GM18517 (cell line): ENCODE data around the gene INPP4B.
A peak's percentile ranks its signal among the peaks of the same experiment; 100 is the strongest.

ENCODE experiments used
- ATAC-seq: cut with Tn5 transposase; IDR thresholded peaks from one replicate; pipeline ENCODE4 v1.9.1; 2021; ENCODE audit warnings: mild to moderate bottlenecking, moderate library complexity; ENCODE audit not compliant: unreplicated experiment

Gene INPP4B

DNA sequence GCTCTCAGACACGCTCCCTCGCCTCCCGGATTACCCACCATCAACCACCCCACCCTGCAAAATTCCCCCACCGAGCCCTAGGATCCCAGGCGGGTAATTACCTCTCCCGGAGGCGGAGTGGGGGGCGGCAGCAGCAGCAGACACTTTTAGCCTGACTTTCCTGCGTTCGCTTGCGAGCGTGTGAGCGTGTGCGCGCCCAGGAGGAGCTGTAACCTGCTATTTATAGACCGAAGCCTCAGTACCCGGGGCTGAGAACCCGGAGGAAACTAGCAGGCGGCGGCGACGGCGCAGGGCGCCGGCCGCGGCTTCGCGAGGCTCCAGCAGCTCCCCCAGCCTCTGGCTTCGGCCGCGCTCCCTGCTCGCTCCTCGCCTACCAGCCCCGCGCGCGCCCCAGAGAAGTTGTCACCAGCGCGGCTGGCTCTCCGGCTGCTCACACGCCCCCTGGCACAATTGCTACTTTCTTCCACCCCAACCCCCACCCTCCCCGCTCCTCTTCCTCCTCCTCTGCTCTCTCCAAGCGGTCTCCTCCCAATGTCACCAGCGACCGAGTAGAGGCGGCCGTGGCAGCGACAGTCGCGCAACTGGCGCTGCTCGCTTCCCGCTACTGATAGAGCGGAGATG, at the start of gene INPP4B:
Gene INPP4B (minus strand): TSS at position 194 of the 621 bp plus-strand sequence.
- ATAC-seq = no peak

DNA sequence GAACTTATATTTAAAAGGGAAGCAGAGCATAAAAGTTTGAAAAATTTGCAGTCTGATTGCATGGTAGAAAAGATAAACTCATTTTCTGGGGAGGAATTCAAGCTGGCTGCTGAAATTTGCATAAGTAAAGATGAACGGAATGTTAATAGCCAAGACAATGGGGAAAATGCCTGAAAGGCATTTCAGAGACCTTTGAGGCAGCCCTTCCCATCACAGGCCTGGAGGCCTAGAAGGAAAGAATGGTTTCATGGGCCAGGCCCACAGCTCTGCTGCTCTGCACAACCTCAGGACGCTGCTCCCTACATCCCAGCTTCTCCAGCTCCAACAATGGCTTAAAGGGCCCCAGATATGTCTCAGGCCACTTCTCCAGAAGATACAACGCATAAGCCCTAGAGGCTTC, 46.9 kb upstream of the INPP4B start:
- no peak for ATAC-seq

DNA sequence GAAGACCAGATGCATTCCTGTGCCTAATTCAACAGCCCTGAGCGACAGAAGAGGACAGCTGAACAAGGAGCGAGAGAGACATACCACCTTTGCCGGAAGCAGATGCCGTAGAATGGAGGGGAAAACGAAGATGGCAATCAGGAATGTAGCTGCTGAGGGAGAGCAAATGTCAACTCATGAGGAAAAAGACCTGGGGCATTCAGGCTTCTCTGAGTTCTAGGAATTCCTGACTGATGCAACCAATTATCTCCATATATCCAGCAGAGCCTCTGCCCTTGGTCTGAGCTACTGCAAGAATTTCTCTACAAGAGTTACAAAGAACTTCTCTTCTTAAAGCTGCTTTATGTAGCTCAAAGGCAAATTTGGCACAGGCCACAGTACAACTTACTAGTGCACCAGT, 40.5 kb upstream of the INPP4B start:
- no peak for ATAC-seq

DNA sequence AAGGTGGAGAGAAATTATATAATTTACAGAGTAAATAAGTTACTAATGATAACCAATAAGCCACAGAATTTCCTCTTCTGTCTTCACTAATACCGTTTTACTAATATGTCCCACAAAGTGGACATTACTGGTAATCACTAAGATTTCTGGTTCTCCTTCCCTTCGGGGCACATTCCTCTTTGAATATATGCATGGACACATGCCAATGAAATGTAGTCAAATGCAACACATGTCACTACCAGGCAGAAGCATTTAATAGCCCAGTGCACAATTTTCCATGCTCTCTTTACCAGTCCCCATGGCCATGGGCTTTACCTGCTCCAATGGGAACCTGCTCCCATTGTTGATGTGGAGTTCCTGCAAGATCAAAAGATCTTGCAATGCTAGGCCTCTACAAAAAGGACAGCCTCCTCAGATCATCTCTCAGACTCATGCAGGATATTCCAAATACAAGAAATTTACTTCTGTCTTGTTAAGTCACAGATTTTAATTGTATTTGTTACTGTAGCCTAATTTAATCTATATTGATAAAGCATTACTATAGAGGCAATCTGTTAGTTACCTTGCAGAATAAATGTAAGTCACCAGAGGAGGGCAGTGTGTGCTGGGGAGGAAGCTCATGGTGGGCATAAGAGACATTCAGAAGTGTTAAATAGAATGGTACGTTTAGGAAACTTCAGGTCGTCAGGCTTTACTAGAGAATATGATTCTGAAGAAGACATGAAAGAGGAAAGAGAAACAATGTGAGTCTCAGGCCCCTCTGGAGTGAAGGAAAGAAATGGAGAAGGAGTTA, 37.1 kb upstream of the INPP4B start:
- ATAC-seq = no peak

DNA sequence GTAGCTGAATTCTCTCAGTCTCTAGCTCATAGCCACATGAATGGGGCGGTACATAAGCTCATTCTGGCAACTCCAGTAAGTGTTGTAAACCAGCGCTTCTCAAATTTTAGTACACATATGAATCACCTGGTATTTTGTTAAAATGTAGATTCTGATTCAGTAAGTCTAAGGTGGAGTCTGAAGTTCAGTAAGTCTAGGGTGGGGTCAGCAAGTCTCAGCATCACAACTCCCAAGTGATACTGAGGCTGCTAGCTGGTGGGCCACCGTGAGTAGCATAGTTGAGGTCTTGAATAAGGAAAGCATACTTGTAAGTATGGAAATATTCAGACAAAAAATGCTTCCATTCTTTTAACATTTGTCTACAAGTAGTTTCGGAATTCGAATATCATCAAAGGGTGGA, 36.1 kb upstream of the INPP4B start:
- ATAC-seq = no peak

DNA sequence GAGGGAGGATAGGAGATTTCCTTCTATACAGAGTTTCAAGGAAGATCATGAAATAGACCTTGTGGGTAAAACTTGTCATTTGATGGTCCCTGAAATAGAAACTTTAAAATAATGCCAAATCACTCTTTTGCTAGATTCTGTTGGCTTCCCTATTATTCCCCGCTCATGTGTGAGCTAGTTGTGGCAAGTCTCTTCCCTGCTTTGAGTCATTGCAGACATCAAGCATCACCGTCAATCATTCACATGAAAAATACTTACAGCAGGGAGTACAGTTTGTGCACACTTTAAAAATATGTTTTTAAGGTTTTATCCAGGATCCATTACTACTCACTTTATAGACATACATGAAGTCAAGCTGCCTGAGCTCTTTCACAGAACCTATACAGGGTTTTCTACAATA, 35.2 kb upstream of the INPP4B start:
- no peak for ATAC-seq

DNA sequence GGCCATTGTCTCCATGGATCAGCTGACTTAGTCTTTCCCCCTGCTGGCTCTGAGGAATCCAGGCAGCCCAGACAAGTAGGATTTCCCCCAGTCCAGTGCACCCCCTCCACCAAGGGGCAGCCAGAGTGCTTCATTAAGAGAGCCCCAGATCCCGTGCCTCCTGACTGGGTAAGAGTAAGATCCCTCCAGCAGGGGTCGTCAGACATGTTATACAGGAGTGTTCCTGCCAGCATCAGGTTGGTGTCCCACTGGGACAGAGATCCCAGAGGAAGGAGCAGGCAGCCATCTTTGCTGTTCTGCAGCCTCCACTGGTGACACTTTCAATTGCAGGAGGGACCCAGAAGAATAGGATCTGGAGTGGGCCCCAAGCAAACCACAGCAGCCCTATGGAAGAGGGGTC, 29.0 kb upstream of the INPP4B start:
- no peak for ATAC-seq

DNA sequence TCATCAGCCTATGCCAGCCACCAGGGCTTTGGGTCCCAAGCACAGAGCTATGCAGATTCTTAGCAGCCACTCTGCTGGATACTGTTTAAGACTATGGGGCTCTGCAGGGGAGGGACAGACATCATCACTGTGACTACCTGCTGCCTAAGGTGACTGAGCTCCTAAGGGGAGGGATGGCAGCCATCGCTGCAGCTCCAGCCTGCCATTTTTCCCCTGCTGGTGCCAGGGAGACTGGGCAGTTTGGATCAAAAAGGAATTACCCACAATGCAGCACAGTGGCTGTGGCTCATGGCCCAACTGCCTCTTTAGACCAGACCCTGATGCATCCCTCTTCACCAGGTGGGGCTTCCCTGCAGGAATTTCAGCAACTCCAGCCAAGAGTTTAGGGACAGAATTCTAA, 28.6 kb upstream of the INPP4B start:
- no peak for ATAC-seq

DNA sequence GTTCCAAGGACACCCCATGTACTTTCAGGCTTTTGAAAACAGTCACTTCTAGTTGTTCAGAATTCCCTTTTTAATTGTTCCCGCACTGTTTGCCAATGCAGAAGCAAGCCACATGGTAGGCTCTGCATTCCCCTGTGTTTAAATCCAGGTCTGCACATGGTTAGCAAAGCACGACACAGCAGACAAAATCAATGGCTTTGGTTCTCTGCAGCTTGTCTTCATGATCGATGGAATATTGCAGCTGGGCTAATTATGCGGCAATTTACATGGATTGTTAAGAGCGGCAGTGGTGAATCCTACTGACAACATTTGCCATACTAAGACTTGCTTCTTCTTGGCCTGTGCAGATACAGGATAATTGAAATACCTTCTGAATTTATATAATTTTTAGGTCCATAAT, 20.6 kb upstream of the INPP4B start:
- ATAC-seq = no peak

DNA sequence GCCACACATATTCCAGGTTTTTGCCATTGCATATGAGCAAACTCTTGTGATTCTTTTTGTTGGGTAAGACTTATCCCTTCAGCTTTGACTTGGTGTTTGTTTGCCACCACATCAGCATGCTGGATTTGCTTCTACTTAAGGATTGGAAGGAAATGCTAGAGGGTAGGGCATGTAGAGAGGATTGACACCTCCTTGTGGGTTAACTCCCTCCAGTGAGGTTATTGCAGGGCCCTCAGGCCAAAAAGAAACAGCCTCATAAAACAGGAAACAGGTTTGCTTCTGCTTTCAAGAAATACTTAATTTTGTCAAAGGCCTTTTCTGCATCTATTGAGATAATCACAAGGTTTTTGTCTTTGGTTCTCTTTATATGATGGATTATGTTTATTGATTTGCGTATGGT, 15.2 kb upstream of the INPP4B start:
- ATAC-seq = no peak

DNA sequence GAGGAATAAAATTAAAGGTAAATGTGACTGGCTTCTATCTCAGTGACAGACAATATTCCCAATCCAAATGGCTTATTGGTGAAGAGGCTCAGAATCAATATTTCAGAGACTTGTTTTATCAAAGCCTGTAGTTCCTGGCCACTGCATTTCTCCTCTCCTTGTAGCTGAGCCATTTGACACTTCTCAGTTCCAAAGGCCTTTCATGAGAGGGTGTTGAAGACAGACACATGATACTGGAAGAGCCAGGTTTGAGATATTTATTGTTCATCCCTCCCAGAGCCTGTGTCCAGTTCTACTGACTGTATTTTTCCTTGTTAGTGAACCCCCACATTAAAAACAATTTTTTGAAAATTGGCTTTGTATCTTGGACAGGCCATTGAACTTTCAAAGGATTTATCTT, 12.9 kb upstream of the INPP4B start:
- ATAC-seq = no peak

DNA sequence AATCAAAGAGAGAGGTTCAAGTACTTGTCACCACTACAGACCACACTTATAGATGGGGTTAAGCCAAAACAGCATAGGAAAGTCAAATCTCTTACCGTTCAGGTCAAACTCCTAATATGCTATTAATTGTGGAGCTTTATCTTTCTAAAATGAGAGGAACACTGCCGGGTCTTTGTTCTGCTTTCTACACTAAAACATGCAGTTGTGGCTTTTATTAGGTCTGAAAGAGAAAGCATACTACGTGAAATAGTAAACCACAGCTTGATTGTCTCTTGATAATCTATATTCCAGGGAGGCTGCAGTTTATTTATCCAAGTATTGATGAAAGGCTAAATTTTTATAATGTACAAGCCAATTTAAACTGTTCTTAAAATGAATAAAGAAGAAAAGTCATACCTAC, 12.3 kb upstream of the INPP4B start:
- no peak for ATAC-seq

DNA sequence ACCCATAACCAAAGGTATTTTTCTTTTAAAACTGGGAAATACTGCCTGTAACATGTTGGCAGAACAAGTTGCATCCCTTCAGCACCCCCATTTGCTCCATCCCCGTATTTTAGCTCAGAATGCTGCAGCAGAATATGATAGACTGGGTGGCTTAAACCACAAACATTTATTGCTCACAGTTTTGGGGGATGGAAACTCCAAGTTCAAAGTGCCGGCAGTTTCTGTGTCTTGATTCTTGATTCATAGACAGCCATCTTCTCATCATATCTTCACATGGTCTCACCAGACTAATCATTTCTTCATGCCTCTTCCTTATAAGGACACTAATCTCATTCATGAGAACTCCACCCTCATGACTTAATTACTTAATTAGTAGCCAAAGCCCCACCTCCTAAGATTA, 10.5 kb upstream of the INPP4B start:
- no peak for ATAC-seq

DNA sequence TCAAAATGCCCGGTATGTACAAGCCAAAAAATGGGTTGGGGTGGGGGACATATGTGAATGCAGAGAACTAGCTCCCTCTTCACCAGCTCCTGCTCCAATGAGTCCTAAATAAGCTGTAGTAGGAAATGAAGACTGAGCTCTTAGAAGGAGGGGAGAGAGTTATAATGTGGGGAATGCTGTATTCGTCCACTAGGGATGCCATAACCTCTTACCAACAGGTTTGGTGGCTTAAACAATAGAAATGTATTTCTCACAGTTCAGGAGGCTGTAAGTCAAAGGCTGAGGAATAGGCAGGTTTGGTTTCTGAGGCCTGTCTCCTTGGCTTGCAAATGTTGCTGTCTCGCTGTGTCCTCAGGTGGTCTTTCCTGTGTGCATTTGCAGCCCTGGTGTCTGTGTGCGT, 4.4 kb upstream of the INPP4B start:
- ATAC-seq = no peak

DNA sequence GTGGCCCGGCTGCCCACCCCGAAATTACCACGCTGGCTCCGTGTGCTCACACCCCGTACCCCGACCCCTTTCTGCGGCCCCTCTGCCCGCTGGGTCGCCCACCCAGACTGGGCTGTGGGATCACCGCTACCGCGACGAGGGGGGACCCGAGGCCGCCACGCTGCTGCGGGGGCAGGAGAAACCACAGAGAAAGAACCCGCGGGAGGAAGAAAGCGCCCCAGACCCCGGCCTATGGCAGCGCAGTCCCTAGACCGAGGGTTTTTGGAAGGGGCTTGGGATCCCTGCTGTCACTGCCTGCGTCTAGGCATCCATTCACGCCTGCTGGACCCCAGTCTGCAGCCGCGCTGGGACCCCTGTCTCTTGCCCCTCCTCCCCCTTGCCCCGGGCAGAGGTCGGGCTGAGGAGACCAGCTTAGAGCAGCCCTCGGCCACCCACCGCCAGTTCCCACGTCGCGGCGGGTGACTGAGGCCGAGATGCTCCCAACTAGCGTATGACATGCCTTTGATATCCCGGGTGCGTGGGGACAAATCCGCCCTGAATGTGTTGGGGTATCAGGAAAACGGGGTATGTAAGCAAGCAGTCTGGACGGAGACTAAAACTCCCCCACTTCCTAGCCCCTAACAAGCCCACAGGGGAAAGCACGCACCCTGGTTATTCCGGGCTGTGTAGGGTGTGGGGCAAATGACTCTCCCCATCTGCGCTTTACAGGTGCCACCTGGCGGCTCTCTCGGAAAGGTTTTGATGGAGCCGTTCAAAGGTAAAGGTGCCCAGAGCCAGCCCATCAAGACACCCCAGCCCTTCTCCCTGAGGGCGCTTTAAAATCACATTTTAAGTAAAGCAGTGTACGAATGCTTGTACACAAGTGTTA, 862 bp upstream of the INPP4B start:
- ATAC-seq = peak; percentile 53

DNA sequence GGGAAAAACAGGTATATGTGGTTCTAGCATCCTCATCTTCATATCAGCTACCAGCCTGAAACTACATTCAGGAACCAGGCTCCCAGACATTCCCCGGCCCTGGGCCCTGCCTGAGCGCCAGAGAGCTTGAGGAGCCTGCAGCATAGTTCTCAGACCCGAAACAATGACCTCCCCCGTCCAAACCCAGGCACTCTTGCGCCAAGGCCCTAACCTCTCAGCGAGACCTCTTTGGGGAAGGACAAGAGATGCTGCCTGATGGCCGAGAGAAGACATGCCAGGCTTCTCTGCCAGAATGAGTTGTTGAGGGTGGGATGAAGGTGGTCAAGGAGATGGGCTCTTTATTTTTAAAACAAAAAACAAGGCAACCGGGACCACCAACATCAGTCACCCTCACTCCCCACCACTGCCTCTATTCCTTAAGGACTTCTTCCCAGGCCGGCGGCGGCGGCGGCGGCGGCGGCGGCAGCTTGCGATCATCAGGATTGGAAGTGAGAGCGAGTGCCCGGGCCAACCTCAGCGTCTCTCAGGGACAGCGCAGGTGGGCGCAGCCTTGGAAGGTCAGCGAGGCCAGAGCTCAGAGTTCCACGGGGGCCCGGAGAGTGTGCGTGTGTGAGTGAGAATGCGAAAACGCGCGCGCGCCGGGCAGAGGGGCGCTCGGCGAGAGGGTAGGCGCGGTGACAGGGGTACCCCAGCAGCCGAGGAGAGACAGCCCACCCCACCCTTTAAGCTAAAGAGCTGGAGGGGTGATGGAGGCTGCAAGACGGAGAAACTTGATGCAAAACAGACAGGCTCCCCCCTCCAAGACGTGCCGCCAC, 601 bp downstream of the INPP4B start:
- no peak for ATAC-seq

DNA sequence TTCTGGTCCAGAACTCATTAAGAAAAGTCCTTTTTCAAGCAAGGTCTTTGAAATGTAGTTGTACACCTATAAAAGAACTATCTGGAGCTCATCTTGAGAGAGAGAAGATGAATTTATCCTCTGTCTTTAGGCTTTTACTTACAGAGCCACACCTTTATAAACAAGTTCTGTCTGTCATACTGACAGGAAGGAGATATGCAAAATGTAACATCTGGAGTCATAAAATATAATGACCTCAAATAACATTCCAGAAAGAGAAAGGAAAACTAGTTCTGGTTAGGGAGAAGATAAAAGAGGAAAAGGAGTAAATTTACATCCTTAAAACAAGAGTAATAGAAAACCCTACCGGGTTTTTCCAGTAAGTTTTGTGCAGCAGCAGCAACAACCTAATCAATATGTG, 1.3 kb downstream of the INPP4B start:
- ATAC-seq = no peak

DNA sequence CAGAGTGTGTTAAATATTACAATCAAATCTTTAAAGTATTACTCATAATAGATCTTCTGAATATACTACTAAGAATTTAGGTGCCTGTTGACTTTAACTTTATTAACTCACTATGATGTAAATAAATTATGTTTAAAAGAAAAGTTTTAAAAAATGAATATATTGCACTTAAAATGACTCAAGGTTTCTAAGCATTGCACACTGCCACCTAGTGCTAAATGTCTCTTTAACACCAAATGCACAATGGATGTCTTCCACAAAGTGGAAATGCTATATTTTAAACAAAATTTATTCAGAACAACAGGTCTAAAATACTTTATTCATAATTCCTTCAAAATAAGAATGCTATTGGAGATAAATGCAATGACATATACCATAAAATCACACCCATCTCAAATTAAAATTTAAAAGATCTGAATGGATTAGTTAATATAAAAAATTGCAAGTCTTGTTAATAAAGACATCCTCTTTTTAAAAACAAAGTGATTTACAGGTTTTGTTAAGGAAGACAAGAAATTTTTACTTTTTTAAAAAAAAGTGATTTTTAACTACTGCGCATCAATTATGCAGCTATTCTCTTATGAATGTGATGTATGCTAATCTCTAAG, 5.5 kb downstream of the INPP4B start:
- no peak for ATAC-seq

DNA sequence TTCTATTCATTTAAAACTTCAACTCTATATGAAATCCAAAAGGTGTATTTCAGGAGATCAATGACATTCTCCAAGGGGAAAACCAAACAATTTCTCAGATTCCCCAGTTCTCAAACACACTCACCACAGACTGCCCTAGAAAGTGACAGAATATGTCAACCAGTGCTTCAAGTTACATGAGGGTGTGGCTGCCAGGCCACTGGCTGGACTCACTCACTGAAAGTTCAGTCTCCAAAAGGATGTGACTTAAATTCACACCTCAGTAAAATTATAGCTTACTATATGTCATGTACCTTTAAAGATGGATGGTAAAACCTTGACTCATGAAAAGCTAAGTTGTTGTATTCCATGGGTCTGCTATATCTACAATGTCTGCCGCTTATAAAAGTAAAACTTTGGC, 7.3 kb downstream of the INPP4B start:
- ATAC-seq = no peak

DNA sequence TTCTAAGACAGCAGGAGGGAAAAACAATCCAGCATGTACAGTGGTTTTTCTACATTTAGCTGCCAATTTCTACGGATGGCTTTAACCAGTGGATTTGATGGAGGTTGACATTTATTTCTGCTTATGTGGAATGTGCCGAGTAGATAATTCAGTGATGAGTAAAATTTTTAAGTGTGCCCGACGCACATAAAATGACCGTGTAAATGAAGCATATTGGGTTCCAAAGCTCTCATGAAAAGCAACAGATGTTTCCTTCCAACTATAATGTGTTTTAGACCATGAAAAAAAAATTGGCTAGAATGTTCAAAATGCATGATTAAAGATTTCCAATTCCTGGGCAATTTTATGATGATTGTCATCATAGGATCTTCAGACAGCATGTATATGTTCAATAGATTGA, 14.1 kb downstream of the INPP4B start:
- no peak for ATAC-seq
